HFF-Myc (cell line): Measurements from ENCODE around the gene SLC6A13.

Experiments used
- DNase-seq: peaks from one replicate; pipeline ENCODE4 v3.0.0-alpha.2; 2011; ENCODE audit warnings: low read depth; ENCODE audit errors: extremely low read depth
- H3K4me3 ChIP-seq: replicated peaks from 2 replicates; pipeline ENCODE4 v1.5.1; 2011; ENCODE audit warnings: low read depth, mild to moderate bottlenecking, control low read depth, low read length
- TF ChIP-seq, protein P1 (sequence below): IDR thresholded peaks from 2 replicates; pipeline ENCODE4 v1.5.1; 2012; ENCODE audit warnings: mild to moderate bottlenecking, low read depth, low read length, control low read depth; ENCODE audit errors: missing control alignments

Gene SLC6A13

DNA sequence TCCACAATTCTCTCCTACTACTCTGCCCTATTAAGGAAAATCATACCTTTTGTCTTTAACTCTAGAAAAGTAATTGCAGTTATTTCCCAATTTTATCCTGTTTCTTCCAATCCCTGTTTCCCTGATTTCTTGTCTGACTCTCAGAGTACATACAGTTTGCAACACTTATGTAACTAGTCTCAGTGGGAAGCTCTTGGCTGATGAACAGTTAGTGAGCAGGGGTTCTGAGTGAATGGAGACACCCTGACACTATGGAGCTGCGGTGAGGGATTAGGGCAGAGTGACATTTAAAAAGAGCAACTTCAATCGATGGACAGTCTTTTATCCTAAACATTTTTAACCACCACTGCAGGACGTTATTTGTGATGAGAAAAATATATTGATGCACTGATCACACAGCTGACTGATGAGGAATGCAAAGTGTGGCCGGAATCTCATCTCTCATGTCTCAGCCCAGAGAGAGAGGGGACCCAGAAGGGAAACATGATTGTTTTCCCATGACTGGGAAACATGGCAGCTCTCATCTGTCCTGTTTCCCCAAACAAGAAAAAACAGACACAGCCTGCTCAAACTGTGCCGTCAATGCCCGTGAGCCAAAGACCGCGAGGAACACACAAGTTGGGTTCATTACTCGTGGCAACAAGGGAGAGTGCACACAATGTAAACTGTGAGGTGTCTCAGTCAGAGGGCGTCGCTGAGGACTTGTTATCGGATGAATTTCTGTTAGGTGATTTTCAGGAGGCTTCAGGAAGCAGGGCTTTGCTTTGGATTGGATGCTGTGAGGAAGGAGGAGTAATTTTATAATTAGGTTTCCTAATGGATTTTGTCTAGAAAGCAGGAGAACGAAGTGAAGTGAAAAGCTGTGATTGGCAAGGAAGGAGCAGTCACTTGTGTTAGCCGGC lies 5.2 kb upstream of the SLC6A13 start:
- TF ChIP-seq, protein P1, sequence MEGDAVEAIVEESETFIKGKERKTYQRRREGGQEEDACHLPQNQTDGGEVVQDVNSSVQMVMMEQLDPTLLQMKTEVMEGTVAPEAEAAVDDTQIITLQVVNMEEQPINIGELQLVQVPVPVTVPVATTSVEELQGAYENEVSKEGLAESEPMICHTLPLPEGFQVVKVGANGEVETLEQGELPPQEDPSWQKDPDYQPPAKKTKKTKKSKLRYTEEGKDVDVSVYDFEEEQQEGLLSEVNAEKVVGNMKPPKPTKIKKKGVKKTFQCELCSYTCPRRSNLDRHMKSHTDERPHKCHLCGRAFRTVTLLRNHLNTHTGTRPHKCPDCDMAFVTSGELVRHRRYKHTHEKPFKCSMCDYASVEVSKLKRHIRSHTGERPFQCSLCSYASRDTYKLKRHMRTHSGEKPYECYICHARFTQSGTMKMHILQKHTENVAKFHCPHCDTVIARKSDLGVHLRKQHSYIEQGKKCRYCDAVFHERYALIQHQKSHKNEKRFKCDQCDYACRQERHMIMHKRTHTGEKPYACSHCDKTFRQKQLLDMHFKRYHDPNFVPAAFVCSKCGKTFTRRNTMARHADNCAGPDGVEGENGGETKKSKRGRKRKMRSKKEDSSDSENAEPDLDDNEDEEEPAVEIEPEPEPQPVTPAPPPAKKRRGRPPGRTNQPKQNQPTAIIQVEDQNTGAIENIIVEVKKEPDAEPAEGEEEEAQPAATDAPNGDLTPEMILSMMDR = no peak
- no peak for DNase-seq
- H3K4me3 ChIP-seq = no peak overlapping the region

DNA sequence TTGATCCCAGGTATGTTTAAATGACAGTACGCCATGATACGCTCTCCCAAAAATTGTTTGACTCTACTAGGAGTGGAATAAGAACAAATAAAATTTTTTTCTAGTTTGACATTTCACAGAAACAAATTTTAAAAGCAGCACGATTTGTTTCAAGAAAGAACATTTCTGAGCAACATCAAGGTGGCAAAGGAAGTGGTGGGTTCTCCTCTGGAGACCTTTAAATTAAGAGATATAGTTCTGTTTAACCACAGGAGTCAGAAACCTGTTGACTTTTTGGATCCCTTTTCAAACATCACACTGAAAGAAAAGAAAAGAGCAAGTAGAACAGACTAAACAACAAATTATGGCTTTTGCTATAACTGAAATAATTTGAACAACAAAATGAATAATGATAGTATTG lies 2.5 kb upstream of the SLC6A13 start:
- TF ChIP-seq, protein P1 = no peak
- DNase-seq = no peak
- H3K4me3 ChIP-seq = no peak overlapping the region

DNA sequence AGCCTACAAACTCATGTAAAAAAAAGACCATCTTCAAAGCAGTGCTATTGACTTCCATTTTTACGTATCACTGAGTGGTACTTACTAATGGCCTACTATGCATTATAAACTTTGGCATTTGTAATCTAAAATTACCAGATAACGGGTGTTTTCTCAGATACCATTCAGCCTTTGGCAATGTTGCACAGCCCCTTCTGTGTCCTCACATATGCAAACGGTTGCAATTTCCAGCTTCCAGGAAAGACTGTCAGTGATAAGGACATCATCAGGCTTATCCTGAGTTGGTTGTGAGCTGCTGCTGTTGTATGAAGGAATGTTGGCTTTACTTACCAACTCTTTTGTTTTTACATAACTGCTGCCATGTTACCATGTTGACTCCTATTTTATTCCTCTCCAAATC lies 1.6 kb upstream of the SLC6A13 start:
- TF ChIP-seq, protein P1 = no peak
- no peak for DNase-seq
- H3K4me3 ChIP-seq = no peak overlapping the region

DNA sequence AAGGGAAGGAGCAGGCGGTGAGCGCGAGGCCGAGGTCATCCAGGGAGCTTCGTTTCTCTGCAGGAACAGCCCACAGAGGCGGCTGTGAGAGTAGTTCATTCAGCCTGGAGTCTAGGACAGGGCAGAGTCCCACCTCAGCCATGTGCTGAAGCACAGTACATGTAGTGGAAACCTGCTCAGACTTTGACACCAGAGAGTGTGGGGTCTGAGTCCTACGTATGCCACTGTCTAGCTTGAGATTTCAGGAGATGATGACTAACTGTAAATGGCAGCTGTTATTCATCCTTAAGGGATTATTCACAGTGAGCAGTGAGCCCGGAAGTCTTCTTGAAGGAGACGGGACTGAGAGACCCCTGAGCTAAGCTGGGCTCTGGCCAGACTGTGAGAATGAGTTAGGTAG lies 938 bp upstream of the SLC6A13 start:
- no peak for DNase-seq
- TF ChIP-seq, protein P1 = no peak

DNA sequence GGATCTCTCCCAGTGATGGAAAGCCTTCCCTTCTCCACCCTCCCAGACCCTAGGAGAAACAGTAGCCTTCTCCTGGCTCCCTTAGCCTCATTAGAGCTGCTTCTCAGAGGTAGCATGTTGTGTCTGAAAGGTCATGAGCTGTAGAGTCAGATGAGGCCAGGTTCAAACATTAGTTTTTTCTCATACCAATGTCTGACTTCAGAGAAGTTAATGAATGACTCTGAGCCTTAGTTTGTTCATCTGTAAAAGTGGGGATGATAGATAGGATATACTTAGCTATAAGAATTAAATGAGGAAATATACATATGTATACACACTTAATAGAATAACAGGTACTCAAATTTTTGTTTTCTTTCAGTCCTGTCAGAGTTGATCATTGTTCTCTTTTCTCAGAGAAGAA lies 523 bp downstream of the SLC6A13 start:
- TF ChIP-seq, protein P1 = no peak
- H3K4me3 ChIP-seq = no peak overlapping the region
- DNase-seq = no peak

More for the DNA sequence above, 938 bp upstream of the SLC6A13 start:
- no peak overlapping the region for H3K4me3 ChIP-seq

DNA sequence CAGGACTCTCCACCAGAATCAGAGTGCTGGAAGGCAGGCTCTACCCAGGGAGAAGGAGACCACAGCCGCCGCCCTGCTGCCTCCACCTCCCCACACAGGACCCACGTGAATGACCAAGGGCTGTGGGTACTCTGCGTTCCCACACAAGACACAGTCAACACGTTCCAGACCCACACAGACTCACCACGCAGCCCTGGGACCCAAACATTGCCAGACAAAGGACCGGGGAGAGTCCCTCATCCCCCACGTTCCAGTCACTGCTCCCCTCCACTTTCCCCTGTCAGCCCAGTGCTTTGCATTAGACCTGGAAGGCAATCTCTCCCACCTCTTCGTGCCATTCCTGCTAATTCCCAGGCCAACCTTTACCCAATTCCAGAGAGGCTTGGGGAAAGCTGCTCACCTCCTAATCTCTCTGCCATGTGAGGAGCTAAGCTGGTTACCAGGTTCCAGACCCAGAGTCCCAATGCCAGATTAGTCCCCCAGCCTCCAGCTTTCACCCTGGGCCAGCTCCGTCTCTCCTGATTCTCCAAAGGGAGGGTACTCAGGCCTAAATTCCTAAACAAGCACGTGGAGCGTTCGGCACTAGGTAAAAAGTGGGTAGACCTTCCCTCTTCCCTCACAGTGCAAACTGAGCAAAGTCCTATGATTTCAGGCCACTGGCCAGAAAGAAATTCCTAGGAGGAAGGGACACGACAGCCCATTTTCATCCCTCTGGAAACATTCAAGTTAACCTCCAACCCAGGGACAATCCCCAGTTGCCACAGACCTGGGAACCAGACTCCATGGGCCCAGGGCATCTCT lies 4.9 kb downstream of the SLC6A13 start:
- no peak overlapping the region for H3K4me3 ChIP-seq
- DNase-seq = no peak
- TF ChIP-seq, protein P1 = no peak
